GM19193 (cell line): ENCODE data around the gene CDC42SE2.

Experiments used
- POLR2A ChIP-seq: IDR thresholded peaks from 4 replicates; pipeline ENCODE4 v1.6.1; 2011; ENCODE audit not compliant: insufficient read depth, insufficient read length; ENCODE audit errors: extremely low read depth

The CDC42SE2 gene

GRCh38 chr5:131328536-131329285, 64.9 kb downstream of the CDC42SE2 start:
- no peak for TF ChIP-seq POLR2A

- no peak for TF ChIP-seq POLR2A
Observed at GRCh38 chr5:131329286-131329560, 65.4 kb downstream of the CDC42SE2 start.

GRCh38 chr5:131330031-131330430, 66.2 kb downstream of the CDC42SE2 start:
- TF ChIP-seq POLR2A = no peak

- TF ChIP-seq POLR2A = no peak
Observed at GRCh38 chr5:131338051-131338453, 74.2 kb downstream of the CDC42SE2 start.

- TF ChIP-seq POLR2A = no peak
Observed at GRCh38 chr5:131353991-131354390, 90.1 kb downstream of the CDC42SE2 start.

GRCh38 chr5:131355971-131356528, 92.2 kb downstream of the CDC42SE2 start:
- no peak for TF ChIP-seq POLR2A

GRCh38 chr5:131356619-131357018, 92.8 kb downstream of the CDC42SE2 start:
- no peak for TF ChIP-seq POLR2A

- TF ChIP-seq POLR2A = no peak
Observed at GRCh38 chr5:131357739-131358561, 94.1 kb downstream of the CDC42SE2 start.

GRCh38 chr5:131361677-131362315, 97.9 kb downstream of the CDC42SE2 start:
- TF ChIP-seq POLR2A = no peak

- TF ChIP-seq POLR2A = no peak
Observed at GRCh38 chr5:131363811-131364506, 100.1 kb downstream of the CDC42SE2 start.

- no peak for TF ChIP-seq POLR2A
Observed at GRCh38 chr5:131364507-131365050, 100.7 kb downstream of the CDC42SE2 start.

GRCh38 chr5:131366428-131366827, 102.6 kb downstream of the CDC42SE2 start:
- no peak for TF ChIP-seq POLR2A

GRCh38 chr5:131367219-131367860, 103.5 kb downstream of the CDC42SE2 start:
- no peak for TF ChIP-seq POLR2A

GRCh38 chr5:131368866-131369265, 105.0 kb downstream of the CDC42SE2 start:
- no peak for TF ChIP-seq POLR2A
